ENCODE data around the gene PTCD2.
"Not testable (repeated sequence)": the region's sequence is repeated elsewhere in the genome, so short reads cannot be mapped to it uniquely, and the experiment has no call there.

GRCh38 chr5:72404771-72405170 is 84.6 kb downstream of the PTCD2 start:
- TF ChIP-seq, protein P1, sequence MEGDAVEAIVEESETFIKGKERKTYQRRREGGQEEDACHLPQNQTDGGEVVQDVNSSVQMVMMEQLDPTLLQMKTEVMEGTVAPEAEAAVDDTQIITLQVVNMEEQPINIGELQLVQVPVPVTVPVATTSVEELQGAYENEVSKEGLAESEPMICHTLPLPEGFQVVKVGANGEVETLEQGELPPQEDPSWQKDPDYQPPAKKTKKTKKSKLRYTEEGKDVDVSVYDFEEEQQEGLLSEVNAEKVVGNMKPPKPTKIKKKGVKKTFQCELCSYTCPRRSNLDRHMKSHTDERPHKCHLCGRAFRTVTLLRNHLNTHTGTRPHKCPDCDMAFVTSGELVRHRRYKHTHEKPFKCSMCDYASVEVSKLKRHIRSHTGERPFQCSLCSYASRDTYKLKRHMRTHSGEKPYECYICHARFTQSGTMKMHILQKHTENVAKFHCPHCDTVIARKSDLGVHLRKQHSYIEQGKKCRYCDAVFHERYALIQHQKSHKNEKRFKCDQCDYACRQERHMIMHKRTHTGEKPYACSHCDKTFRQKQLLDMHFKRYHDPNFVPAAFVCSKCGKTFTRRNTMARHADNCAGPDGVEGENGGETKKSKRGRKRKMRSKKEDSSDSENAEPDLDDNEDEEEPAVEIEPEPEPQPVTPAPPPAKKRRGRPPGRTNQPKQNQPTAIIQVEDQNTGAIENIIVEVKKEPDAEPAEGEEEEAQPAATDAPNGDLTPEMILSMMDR (tag by site-specific recombination; IDR thresholded peaks at IDR 0.05), result not testable (repeated sequence)
- TF ChIP-seq ZNF274 (IDR thresholded peaks at IDR 0.05; ENCODE audit: low read length); ZNF274 (tag by site-specific recombination; IDR thresholded peaks at IDR 0.05; ENCODE audit: borderline replicate concordance); ZNF292 (tag by site-specific recombination; IDR thresholded peaks at IDR 0.05; ENCODE audit: borderline replicate concordance, low read depth); PRDM10 (tag by site-specific recombination; IDR thresholded peaks at IDR 0.05); ZNF530 (tag by site-specific recombination; IDR thresholded peaks at IDR 0.05; ENCODE audit: low read depth); ZNF600 (tag by site-specific recombination; IDR thresholded peaks at IDR 0.05); SCRT1 (tag by site-specific recombination; IDR thresholded peaks at IDR 0.05; ENCODE audit: borderline replicate concordance); ZNF660 (tag by site-specific recombination; IDR thresholded peaks at IDR 0.05); ZNF366 (tag by site-specific recombination; conservative IDR thresholded peaks at IDR 0.05); PBX3 (CRISPR knock-in tag; IDR thresholded peaks at IDR 0.05): not testable (repeated sequence)

All from HEK293 (cell line).